HG03565 (cell line): Measurements from ENCODE around the gene GPC3.
"Not testable (repeated sequence)": the region's sequence is repeated elsewhere in the genome, so short reads cannot be mapped to it uniquely, and the experiment has no call there.

Experiments used
- ATAC-seq: cut with Tn5 transposase; IDR thresholded peaks from one replicate; pipeline ENCODE4 v1.9.1; 2021; ENCODE audit warnings: mild to moderate bottlenecking, moderate library complexity; ENCODE audit not compliant: unreplicated experiment

The GPC3 gene

GRCh38 chrX:133627673-133628072 lies 357.7 kb downstream of the GPC3 start:
- no peak for ATAC-seq

DNA sequence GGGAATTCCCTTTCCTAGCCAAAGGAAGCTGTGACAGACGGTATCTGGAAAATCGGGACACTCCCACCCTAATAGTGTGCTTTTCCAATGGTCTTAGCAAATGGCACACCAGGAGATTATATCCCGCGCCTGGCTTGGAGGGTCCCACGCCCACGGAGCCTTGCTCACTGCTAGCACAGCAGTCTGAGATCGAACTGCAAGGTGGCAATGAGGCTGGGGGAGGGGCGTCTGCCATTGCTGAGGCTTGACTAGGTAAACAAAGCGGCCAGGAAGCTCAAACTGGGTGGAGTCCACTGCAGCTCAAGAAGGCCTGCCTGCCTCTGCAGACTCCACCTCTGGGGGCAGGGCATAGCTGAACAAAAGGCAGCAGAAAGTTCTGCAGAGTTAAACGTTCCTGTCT lies 364.0 kb downstream of the GPC3 start:
- not testable (repeated sequence) for ATAC-seq

DNA sequence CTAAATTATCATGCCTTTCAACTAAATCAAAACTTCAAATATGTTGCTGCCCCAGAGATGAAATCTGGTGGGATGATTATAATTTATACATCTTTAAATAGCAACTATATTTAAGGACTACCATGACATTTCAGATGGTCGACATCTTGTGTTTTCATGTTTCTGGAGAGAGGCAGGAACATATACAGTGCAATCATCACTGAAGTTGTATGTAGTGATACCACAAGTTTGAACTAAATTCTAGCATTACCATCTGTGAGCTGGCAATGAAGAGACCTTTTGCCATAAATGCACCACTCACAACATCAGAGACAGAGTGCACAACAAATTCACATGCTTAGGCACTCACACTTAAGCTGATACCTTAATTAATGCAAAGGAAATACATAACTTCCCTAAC lies 373.7 kb downstream of the GPC3 start:
- ATAC-seq, result no peak

DNA sequence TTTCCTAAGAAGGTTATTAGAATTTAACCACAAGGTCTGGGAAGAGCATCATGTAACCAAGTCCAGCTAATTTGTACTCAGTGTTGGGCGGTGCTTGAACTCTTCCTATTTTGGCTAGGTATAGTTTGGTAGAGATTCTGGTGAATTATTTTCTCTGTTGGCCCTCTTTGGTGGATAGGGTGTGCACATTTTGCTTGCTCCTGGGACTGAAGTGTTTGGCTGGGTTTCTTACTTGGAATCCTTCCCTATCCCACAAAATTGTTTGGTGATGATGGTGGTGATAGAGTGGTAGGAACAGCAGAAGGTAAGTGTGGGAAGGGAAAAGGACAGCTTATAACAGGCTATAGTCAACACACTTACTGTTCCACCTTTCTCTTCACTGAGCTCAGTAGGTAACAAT lies 375.3 kb downstream of the GPC3 start:
- no peak for ATAC-seq

- ATAC-seq, result no peak
Observed at GRCh38 chrX:133609166-133609565, 376.2 kb downstream of the GPC3 start.

GRCh38 chrX:133608406-133608805 lies 377.0 kb downstream of the GPC3 start:
- no peak for ATAC-seq

- no peak for ATAC-seq
Observed at GRCh38 chrX:133607419-133608348, 377.7 kb downstream of the GPC3 start.

GRCh38 chrX:133606990-133607389 lies 378.4 kb downstream of the GPC3 start:
- ATAC-seq, result no peak

GRCh38 chrX:133604801-133605200 lies 380.6 kb downstream of the GPC3 start:
- no peak for ATAC-seq

DNA sequence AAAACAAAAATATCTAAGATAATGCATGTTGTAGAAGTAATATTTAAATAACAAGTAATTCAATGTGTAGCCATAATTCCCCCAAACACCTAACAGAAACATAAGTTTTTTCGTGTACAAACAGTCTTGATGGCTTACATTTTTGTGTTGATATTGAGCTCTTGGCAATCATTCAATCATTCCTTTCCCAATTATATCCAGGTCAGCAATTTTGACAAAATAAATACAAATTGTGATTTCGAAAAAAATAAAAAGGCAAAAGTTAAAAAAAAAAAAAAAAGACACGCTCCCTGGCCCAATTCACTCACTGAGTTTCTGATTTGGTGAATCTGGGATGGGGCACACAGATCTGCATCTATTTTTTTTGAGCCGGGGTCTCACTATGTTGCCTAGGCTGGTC lies 382.5 kb downstream of the GPC3 start:
- ATAC-seq, result no peak

DNA sequence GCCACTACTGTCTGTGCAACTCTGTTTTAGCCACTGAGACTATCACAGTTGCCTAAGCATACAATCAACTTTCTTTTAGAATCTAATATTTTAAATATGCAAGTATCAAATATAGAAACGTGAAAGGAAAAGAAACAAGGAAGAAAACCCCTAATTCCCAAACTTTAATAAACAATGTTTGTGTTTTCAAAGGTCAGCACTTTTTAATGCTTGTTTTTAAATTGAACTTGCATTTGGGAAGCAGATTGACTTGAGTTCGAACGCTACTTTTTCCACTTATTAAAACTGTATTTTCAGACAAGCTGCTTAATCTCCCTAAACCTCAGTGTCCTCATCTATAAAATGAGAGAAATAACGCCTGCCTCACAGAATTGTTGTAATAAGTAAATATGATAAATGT lies 384.3 kb downstream of the GPC3 start:
- no peak for ATAC-seq

DNA sequence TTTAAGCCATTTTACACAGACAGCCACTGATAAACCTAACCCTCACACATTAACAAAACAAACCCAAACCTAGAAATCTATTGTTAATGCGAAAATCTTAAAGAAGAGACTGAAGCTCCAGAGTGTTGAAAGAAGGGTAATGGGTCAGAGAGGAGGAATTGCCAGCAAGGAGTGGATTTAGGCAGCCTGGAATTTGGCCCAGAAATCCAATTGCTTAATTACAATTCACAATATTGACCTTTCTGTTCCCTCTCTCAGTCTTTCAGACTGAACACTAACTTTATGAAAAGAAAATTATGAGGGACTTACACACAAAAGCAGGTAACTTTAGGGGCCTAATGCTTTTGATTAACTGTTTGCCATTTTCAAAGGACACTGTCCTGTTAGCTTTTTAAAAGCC lies 384.9 kb downstream of the GPC3 start:
- no peak for ATAC-seq

DNA sequence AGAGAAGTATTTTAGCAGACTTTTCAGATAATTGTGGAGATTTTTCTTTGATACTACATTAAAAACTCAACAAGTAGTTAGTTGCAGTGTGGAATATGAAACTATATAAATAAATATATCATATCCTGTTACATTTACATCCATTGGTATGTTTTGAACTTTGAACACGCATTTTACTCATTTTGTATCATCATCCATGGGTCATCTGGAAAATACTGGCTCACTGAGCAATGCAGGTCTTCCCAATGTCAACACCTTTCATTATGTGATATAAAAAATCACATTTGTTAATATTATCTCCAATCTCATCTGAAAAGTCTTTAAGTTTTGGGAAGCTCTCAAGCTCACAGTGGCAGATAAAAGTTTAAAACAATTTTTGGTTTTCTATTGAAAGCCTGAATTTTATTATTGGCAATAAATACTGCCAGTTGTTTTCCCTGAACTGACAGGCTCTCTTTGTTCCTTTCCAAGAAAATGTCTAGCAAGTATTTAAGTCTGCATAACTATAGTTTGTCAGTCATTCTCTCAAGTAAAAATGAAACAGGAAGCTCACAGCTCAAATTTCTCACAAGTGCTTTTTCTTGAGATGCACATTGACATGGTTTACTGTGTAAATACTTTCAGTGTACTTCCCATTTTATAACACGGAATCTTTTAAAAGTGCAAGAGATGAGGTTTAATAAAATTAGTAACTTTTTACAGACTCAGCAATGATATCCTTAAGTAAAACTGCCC lies 386.6 kb downstream of the GPC3 start:
- no peak for ATAC-seq

- no peak for ATAC-seq
Observed at GRCh38 chrX:133594156-133594555, 391.2 kb downstream of the GPC3 start.

GRCh38 chrX:133593531-133593930 lies 391.9 kb downstream of the GPC3 start:
- ATAC-seq, result no peak

DNA sequence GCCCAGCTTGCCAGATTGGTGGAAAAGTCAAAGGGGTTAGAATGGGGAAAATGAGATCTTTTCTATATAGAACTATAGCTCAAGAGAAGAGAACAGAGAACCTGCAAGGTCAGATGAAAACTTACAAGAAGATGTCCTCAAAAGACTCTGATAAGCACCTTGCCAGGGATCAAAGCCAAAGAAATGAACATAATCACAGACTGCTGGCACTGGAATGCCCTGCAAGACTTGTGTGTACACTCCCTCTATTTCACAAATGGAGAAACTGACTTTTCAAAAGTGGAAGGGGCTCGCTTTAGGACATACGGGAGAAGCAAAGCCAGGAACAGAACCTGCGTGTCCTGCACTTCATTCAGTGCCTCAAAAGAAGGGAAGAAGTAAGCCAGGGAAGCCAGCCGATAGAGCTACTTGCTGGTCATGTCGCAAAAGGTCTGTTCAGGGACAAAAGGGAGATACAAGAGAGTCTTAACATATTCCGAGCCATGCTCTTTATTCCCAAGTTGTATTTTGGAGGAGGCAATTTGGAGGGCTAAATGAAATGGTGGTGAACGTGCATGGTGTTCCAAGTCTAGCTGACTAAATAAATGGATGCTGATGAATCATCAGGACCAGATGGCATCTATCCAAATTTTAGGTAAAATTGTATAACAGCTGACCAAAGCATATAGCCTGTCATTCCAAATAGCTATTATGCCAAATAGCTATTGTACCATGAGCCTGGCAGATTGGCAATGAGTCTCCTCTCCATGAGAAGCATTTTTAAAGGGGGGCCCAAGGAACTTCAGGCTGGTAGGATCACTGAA lies 394.5 kb downstream of the GPC3 start:
- no peak for ATAC-seq

- no peak for ATAC-seq
Observed at GRCh38 chrX:133588827-133589226, 396.6 kb downstream of the GPC3 start.

- ATAC-seq, result no peak
Observed at GRCh38 chrX:133587818-133588217, 397.6 kb downstream of the GPC3 start.

DNA sequence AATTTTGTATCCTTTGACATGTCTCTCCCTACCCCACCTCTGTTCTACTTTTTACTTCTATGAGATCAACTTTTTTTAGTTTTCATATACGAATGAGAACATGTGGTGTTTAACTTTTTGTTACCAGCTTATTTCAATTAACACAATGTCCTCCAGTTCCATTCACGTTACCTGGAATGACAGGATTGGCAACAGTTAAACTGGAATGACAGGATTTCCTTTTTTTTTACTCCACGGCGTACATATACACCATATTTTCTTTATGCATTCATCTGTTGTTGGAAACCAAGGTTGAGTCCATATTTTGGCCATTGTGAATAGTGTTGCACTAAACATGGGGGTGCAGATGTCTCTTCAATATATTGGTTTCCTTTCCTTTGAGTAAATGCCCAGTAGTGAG lies 398.3 kb downstream of the GPC3 start:
- no peak for ATAC-seq

DNA sequence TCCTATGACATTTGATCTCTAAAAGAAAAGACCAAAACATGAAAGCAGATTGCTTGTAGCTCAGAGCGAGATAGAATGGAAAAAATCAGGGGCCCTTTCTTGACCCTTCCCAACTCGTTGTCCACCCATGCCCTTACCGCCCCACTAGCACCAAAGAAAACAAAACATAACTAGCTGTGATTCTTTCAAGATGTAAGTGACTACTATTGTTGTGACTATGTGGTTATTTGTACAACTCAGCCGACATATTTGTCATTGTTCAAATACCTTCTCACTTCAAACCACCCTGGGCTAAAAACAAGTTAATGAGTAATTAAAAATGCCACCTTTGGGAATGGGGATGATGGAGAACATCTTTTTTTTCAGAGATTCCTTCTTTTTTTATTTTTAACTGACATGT lies 399.0 kb downstream of the GPC3 start:
- ATAC-seq, result no peak

DNA sequence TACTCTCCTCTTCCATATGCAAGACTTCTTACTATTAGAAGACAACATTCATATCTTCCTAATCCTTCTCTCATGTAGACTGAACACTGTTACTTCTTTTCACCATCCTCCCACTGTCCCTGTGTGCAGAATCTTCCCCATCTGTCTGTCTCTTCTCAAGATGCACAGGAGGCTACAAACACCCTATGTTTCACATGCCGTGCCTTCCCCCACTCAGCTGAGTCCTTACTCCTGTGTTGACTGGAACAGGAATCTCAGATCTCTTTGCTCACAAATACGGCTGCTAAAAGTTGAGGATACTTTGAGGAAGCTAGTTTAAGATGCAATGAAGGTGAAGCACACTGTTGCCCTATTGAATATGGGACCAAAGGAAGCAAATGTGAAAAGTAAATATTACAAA lies 401.6 kb downstream of the GPC3 start:
- ATAC-seq, result no peak
